Pulmonary artery endothelial cell (primary cell): ENCODE results near the gene GPBP1L1. TPM values are rescaled to one million over a fixed set of nuclear protein-coding genes. Genes with fewer than 3 reads are reported as not detected.
"Not testable (repeated sequence)": the region's sequence is repeated elsewhere in the genome, so short reads cannot be mapped to it uniquely, and the experiment has no call there.

ENCODE experiments used
- DNase-seq: peaks from one replicate; pipeline ENCODE4 v3.0.0-alpha.2; 2011; ENCODE audit warnings: low read depth, low spot score
- total RNA-seq: library from RNA; depleted of rRNA; stranded (reverse); fragments of >200 nt; gene quantifications from 2 replicates; pipeline ENCODE4 v1.2.3, GENCODE V29; 2014

GPBP1L1 gene
- total RNA-seq, 1 donor from 2014 or later: 70.4 TPM

DNA sequence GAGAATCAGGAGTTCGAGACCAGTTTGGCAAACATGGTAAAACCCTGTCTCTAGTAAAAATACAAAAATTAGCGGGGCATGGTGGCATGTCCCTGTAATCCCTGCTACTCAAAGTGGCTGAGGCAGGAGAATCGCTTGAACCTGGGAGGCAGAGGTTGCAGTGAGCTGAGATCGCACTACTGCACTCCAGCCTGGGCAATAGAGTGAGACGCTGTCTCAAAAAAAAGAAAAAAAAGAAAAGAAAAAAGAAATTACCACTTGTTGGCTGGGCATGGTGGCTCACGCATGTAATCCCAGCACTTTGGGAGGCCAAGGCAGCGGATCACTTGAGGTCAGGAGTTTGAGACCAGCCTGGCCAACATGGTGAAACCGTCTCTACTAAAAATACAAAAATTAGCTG, 89.6 kb downstream of the GPBP1L1 start:
- DNase-seq: not testable (repeated sequence)

DNA sequence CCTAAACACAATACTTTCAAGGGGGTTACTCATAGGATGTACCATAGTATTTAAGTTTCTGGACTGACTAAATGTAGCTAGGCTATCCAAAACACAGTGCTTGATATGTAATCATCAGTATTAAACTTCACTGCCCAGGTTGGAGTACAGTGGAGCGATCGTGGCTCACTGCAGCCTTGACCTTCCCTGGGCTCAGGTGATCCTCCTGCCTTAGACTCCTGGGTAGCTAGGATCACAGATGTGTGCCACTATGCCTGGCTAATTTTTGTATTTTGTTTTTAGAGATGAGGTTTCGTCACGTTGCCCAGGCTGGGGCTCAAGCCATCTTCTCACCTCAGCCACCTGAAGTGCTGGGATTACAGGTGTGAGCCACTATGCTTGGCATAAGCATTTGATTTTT, 91.9 kb downstream of the GPBP1L1 start:
- no peak for DNase-seq

DNA sequence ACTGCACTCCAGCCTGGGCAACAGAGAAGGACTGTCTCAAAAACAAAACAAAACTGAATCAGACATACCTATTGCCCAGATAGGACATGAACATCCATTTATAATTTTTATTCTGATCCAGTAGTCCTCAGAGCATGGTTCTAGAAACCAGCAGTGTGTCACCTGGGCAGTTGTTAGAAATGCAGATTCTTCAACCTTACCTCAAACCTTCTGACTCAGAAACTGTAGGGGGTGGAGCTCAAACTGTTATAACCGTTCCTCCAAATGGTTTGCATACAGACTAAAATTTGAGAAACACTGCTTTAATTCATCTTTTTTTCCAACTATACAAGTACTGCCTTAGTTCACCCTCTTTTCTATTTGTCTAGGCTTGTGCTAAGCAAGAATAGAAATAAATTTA, 96.5 kb downstream of the GPBP1L1 start:
- DNase-seq: no peak

DNA sequence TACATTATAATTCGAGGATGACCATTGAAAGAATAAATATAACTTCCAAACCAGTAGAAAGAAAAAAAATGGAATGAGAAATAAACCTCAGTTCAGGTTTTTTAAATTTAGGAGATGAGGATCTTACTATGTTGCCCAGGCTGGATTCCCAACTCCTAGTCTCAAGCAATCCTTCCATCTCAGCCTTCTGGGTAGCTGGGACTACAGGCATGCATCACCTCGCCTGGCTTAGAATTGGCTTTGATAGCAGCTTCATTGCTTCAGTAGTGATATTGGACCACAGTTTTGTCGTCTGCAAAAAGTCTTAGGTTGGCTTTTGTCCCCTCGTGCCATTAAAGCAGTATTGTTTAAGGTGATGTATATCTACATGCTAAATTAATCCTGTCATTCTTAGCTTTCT, 99.6 kb downstream of the GPBP1L1 start:
- DNase-seq: no peak

DNA sequence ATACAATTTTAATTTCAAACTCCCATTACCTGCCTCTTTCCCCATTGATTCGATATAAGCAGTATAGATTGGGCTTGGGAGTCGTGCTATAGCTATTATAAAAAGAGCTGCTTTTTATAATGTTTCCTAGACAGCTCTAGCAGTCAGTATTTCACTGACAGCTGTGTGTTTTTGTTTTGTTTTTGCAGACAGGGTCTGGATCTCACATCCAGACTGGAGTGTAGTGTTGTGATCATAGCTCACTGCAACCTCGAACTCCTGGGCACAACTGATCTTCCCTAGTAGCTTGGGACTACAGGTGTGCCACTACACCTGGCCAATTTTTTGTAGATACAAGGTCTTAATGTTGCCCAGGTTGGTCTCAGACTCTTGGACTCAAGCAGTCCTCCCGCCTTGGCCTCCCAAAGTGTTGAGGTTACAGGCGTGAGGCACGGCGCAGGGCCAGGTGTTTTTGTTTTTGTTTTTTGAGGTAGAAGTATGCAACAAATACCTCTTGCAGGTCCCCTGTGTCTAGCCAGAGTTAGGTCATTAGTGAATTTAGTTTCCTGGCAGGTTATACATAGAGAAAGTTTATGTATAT, 100.7 kb downstream of the GPBP1L1 start:
- no peak for DNase-seq

DNA sequence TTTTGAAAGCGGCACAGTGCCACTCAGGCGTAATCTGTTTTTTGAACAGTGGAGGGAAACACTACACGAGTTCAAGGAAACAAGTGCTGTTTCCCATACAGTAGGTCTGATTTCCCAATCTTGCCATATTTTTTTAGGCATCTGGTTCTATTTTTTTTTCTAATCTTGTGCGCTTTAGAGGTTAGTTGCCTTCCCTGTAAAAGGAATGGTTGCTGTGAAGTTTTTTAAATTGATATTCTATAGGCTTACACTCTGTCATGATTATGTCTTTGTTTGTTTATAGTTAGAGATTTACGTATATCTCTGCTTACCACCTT, 101.3 kb downstream of the GPBP1L1 start:
- no peak for DNase-seq

DNA sequence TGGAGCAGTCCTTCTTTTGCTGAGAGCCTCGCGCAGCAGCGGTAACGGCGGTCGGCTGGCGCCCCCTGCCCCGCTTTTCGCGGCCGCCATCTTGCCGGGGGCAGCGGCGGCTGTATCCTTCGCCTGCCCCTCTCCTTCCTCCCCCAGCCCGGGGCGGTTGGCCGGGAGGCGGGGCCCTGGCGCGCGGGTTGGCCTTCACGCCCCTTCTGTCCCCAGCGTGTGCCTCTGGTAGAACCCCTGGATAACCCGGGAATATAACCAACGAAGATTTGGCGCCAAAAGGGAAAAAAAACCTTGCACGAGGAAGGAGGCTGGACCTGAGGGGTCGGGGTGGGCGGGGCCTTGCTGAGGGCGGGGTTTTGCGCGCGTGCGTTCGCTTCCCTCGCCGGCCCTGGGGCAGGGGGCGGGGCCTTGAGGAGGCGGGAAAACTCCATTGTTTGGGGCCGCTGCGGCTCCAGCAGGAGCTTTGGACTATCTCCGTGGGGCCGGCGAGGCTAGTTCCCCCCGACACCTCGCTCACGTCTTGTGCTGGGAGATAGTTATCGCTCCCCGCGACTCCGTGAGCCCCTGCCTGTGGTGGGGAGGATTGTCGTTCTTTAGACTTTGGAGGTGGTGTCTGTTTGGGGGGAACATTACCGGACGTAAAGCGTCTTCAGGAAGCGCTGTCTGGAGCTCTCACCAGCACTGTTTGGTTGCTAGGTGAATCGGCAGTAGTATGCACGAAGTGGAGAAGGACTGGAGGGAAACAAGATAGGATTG, 101.8 kb downstream of the GPBP1L1 start:
- DNase-seq: peak; percentile 80

DNA sequence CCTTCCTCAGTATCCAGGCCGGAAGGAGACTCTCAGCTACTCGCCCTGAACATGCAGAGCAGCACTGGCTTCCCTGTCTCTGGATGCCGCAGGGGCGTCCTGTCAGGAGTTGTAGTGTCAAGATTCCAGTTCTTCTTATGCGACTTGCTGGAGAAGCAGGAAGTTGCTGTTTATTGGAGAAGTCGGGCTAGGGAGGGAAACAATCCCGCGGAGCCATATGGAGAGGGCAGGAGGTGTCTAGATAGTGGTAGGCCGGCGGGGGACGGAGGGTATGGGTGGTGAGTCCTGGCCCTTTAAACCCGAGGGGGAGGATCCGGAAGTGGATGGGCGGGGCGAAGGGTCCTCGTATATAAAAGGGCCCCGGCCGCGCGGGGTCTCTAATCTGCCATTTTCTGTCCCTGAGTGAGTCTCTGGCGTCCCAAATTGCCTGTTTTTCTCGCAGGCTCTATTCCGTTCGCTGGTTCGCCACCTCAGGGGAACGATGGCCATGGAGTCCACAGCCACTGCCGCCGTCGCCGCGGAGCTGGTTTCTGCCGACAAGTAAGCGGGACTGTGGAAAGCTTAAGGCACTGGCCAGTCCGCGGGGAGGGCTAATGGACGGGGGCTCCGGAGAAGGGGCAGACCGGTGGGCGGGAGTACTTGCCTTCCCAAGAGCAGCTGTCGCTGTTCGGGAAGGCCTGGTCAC, 102.5 kb downstream of the GPBP1L1 start, which contains the start of gene NASP:
TSS of gene NASP (plus strand) at position 376 of the 685 bp plus-strand sequence. CDS start at position 482, 106 bp downstream.
- peak; percentile 37 for DNase-seq

DNA sequence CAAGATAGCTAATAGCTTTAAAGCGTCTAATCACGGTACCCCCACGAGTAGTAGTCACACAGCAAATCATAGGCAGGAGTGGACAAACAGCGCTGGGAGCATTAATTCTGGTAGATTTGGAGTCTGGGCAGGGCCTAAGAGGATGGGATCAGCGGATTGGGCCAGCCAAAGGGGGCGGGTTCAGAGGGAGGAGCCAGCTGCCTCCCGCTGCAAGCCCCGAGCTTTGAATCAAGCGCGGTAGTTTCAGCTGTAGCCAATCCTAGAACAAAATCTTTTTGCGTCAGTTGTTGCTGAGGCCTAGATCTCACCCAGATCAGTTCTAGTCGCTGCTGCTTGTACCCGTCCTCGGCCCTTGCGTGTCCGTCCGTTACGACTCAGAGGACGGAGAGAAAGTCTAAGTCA, 103.1 kb downstream of the GPBP1L1 start:
- peak; percentile 93 for DNase-seq

Other genes starting within 250 kb of the GPBP1L1 start
- 1.5 and 2.4 TPM in 2 replicates for gene TESK2, start 195.4 kb downstream of the GPBP1L1 start, total RNA-seq
- 0.59 and 0.60 TPM in 2 replicates for gene CCDC163, start 186.5 kb downstream of the GPBP1L1 start, total RNA-seq
- 1.7 and 1.8 TPM in 2 replicates for gene MMACHC, start 186.2 kb downstream of the GPBP1L1 start, total RNA-seq
- 764 and 880 TPM in 2 replicates for gene PRDX1, start 164.6 kb downstream of the GPBP1L1 start, total RNA-seq
- gene AKR1A1, start 135.7 kb downstream of the GPBP1L1 start, total RNA-seq: 154 and 172 TPM in 2 replicates
- 76.9 and 125 TPM in 2 replicates for gene NASP, start 102.5 kb downstream of the GPBP1L1 start, total RNA-seq
- 0.53 and 0.95 TPM in 2 replicates for gene CCDC17, start 62.5 kb downstream of the GPBP1L1 start, total RNA-seq
- gene TMEM69, start 1.6 kb upstream of the GPBP1L1 start, total RNA-seq: 14.7 and 17.9 TPM in 2 replicates
- gene IPP, start 64.1 kb upstream of the GPBP1L1 start, total RNA-seq: 6.5 and 6.6 TPM in 2 replicates
- 18.7 and 28.6 TPM in 2 replicates for gene MAST2, start 117.1 kb upstream of the GPBP1L1 start, total RNA-seq